Measurements from ENCODE around the gene EPHB1.

EPHB1 gene

DNA sequence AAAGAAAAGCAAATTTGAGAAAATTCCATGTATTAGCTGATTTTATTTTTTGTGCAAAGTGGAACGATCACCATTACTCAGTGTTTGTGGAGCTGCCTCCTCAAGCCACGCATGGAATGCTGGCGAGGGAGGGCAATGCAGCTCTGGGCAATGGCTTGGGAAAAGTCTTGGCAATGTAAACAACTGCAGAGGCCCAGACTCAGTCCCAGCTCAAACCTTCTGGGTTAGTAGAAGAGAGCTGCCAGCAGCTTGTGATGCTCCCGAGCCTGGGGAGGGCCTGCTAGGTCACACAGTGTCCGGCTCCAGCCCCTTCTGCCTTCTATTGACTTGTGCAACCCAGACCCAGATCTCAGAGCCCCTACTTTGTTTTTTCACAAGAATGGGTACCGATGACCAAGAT is 4.3 kb downstream of the EPHB1 start:
- Histone ChIP-seq H3K4me3 (ENCODE audit: low read length) (no peak overlapping the region), H3K9me3 (ENCODE audit: control insufficient read depth, low read length) (no peaks in the 10 kb centered on the region), H3K9ac (ENCODE audit: low read length) (no peak overlapping the region), H3K4me1 (ENCODE audit: control insufficient read depth, insufficient read depth, low read length) (peaks cover 14% of the 10 kb centered on the region), H3K36me3 (ENCODE audit: control insufficient read depth, insufficient read depth, low read length, severe bottlenecking) (no peaks in the 10 kb centered on the region), H3K27me3 (replicated peaks; ENCODE audit: control insufficient read depth, insufficient read depth, low read length) (no peaks in the 10 kb centered on the region)
- DNase-seq (ENCODE audit: low read depth): peak; percentile 47

DNA sequence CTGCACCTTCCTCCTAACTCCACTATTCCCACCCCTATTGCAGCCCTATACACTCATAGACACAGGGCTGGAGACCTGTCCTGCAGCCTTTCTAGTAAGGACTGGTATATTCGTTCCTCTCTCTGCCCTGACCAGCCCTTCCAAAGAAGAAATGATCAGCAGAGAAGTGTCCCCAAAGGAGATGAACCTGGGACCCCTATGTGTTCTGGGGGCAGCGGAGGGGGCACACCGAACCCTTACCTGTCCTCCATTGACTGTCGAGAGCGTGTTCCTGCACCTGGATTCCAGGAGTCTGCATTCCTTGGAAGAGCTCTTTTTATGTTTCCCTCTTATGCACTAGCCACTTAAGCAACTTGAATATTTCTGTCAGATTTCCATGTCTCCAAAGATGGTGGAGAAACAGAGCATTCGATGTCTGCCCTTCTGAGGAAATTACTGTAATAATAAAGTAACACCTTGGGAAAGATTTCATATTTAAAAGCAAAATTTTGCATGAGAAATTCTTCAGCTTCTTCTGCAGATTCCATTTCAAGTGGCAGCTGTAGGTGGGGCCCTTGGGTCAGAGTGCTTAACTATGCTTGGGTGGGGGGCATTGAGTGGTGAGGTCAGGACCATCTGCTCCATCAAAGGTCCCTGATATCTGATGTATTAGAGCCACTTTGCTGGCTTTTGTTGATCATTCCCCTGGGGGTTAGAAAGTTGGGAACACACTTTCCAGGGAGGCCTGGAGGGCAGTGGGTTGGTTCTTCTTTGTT is 6.3 kb downstream of the EPHB1 start:
- H3K36me3 ChIP-seq (ENCODE audit: control insufficient read depth, insufficient read depth, low read length, severe bottlenecking): no peaks in the 10 kb centered on the region
- H3K4me1 ChIP-seq (ENCODE audit: control insufficient read depth, insufficient read depth, low read length): peaks cover 10% of the 10 kb centered on the region
- no peaks in the 10 kb centered on the region for H3K27me3 ChIP-seq (replicated peaks; ENCODE audit: control insufficient read depth, insufficient read depth, low read length)
- H3K9me3 ChIP-seq (ENCODE audit: control insufficient read depth, low read length): no peaks in the 10 kb centered on the region
- no peak for DNase-seq (ENCODE audit: low read depth)
- no peak overlapping the region for H3K4me3 ChIP-seq (ENCODE audit: low read length)
- no peak overlapping the region for H3K9ac ChIP-seq (ENCODE audit: low read length)

DNA sequence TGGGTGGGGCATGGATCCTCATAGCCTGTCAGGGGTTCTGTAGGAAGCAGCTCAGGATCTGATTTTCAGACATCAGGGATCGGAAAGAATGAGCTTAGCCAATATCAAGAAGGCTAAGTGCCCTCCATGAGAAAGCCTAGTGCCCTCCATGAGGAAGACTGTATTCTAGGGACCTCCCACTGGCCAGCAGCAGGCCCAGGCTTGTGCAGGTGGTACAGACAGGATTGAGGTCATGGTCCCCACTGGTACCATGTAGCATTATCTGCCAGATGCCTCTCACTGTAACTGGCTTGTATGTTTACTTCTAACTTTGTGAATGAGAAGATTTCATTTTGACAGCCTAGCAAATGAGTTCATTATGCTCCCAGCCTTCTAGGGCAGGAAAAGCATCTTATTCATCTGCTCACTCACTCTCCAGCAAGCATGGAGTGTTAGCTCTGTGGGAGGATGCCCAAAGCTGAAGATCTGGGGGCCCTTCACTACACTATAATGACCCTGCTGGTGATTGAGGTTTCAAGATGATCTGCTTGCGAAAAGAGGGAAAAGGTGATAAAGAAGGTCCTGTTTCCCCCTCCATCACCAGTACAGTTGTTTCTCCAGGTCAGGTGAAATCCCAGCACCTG is 7.5 kb downstream of the EPHB1 start:
- Histone ChIP-seq H3K4me1 (ENCODE audit: control insufficient read depth, insufficient read depth, low read length) (peaks cover 2% of the 10 kb centered on the region), H3K9me3 (ENCODE audit: control insufficient read depth, low read length) (no peaks in the 10 kb centered on the region), H3K27me3 (replicated peaks; ENCODE audit: control insufficient read depth, insufficient read depth, low read length) (no peaks in the 10 kb centered on the region), H3K36me3 (ENCODE audit: control insufficient read depth, insufficient read depth, low read length, severe bottlenecking) (no peaks in the 10 kb centered on the region), H3K9ac (ENCODE audit: low read length) (no peak overlapping the region), H3K4me3 (ENCODE audit: low read length) (no peak overlapping the region)
- DNase-seq (ENCODE audit: low read depth): no peak

DNA sequence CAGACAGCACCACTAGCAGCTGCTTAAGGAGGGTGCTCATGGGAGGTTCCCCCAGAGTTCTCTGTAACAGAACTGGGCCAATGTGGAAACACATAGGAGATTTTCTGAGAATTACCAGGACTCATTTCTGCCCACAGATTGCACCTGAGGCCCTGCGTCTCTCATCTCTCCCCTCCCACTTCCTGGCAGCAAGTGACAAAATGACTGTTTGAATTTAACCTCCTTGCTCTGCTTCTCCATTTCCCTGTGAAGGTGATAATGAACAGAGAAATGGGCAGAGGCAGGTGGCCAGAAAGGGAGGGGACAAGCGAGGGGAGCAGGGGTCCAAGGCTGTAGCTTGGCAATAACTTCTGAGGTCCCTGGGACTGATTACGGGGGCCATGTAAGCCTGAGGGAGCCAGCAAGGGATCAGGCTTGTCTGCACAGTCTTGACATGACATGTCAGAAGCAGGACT is 8.0 kb downstream of the EPHB1 start:
- Histone ChIP-seq H3K4me3 (ENCODE audit: low read length) (no peak overlapping the region), H3K36me3 (ENCODE audit: control insufficient read depth, insufficient read depth, low read length, severe bottlenecking) (no peaks in the 10 kb centered on the region), H3K9me3 (ENCODE audit: control insufficient read depth, low read length) (no peaks in the 10 kb centered on the region), H3K9ac (ENCODE audit: low read length) (no peak overlapping the region), H3K27me3 (replicated peaks; ENCODE audit: control insufficient read depth, insufficient read depth, low read length) (no peaks in the 10 kb centered on the region), H3K4me1 (ENCODE audit: control insufficient read depth, insufficient read depth, low read length) (no peaks in the 10 kb centered on the region)
- DNase-seq (ENCODE audit: low read depth): no peak

DNA sequence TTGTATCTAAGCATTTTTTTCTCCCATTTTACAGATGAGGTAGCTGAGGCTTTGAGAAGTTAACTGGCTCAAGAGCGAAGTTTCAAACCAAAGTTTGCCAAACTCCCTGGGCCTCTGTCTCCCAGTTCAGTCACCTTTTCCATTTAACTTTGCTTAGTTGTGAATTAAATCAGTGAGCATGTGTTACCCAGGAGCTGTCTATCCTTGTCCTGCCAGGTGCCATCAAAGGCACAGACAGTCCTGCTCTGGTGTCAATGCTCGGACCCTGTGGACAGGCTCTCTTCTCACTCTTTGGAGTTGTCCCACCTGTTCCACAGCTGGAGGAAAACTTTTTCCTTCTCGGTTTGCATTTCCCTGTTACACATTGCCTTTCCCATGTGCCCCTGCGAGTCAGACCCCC is 8.6 kb downstream of the EPHB1 start:
- no peaks in the 10 kb centered on the region for H3K4me1 ChIP-seq (ENCODE audit: control insufficient read depth, insufficient read depth, low read length)
- H3K9me3 ChIP-seq (ENCODE audit: control insufficient read depth, low read length): no peaks in the 10 kb centered on the region
- DNase-seq (ENCODE audit: low read depth): no peak
- no peaks in the 10 kb centered on the region for H3K36me3 ChIP-seq (ENCODE audit: control insufficient read depth, insufficient read depth, low read length, severe bottlenecking)
- no peak overlapping the region for H3K4me3 ChIP-seq (ENCODE audit: low read length)
- no peak overlapping the region for H3K9ac ChIP-seq (ENCODE audit: low read length)
- no peaks in the 10 kb centered on the region for H3K27me3 ChIP-seq (replicated peaks; ENCODE audit: control insufficient read depth, insufficient read depth, low read length)

DNA sequence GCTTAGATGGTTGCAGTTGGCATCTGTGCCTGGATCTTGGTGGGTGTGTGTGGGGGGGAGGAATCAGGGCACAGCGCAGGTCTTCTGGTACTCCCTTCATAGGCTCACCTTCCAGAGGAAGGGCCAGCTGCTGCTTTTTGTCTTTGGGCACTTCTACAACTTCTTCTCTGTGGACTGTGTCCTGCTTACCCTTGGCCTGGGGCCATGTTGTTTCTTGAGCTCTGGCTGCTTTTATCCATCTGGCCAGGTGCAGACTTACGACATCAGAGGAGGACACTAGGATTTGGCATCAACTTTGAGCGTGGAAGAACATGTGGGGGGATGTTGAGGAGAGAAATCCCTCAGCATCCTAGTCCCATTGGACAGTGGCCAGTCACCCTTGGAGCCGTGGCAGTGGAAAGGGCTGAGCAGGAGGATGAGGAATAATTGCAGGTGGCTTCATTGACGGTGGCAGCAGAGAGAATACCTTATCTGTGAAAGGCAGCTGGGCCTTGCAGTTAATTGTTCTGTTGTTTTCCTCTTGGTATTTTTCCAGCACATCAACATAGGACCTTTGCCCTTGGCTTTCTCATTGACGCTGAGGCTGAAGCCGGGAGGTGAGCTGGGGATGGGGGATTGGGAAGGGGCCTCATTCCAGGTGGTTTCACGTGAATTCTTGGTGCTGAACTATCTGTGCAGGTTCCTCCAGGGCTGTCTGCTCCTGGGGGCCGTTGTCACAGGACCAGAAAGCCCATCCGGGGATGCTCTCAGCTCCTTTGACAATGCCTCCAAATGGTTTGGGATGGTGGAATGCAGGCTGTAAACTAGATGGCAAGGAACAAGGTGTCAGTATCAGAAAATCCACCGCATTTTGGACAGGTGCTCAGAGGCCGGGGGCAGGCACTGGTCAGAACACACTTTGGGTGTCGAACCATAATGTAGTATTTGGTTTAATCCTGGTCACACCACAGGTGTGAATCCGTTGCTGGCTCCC is 9.7 kb downstream of the EPHB1 start:
- H3K36me3 ChIP-seq (ENCODE audit: control insufficient read depth, insufficient read depth, low read length, severe bottlenecking): no peaks in the 10 kb centered on the region
- H3K9ac ChIP-seq (ENCODE audit: low read length): no peak overlapping the region
- no peaks in the 10 kb centered on the region for H3K27me3 ChIP-seq (replicated peaks; ENCODE audit: control insufficient read depth, insufficient read depth, low read length)
- no peaks in the 10 kb centered on the region for H3K4me1 ChIP-seq (ENCODE audit: control insufficient read depth, insufficient read depth, low read length)
- no peak overlapping the region for H3K4me3 ChIP-seq (ENCODE audit: low read length)
- DNase-seq (ENCODE audit: low read depth): no peak
- H3K9me3 ChIP-seq (ENCODE audit: control insufficient read depth, low read length): no peaks in the 10 kb centered on the region

DNA sequence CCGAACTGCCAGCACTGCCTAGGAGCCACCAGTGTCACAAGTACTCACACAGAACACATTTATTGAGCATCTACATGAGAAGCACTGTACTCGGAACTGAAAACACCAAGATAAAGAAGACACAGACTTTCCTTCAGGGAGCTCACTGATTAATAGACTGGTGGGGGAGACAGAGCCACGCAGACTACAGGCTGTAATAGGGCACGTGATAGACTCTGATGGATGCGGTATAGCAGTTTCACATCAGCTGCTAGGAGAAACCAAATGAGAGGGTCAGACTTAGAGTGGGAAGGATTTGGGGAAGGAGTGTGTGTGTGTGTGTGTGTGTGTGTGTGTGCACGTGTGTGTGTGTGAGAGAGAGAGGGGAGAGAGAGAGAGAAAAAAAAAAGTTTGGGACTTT is 12.1 kb downstream of the EPHB1 start:
- Histone ChIP-seq H3K9ac (ENCODE audit: low read length) (no peak overlapping the region), H3K4me1 (ENCODE audit: control insufficient read depth, insufficient read depth, low read length) (no peaks in the 10 kb centered on the region), H3K9me3 (ENCODE audit: control insufficient read depth, low read length) (no peaks in the 10 kb centered on the region), H3K4me3 (ENCODE audit: low read length) (no peak overlapping the region), H3K36me3 (ENCODE audit: control insufficient read depth, insufficient read depth, low read length, severe bottlenecking) (no peaks in the 10 kb centered on the region), H3K27me3 (replicated peaks; ENCODE audit: control insufficient read depth, insufficient read depth, low read length) (no peaks in the 10 kb centered on the region)
- no peak for DNase-seq (ENCODE audit: low read depth)

DNA sequence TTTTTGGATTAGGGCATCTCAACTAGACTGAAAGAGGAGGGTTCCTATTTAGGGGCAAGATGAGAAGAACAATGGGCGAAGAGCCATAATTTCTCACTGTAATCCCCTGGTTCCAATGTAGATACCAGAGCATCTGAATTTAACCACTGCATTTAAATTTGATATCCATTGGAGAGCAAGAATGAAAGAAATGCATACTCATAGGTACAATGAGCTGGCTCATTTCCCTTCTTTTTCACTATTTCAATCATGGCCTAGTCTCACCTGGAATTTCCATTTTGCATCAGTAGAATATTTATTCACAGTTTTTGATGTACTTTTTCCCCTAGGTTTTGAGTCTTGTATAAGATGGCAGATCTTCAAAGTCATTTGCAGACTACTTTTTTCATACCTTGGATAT is 13.8 kb downstream of the EPHB1 start:
- H3K4me1 ChIP-seq (ENCODE audit: control insufficient read depth, insufficient read depth, low read length): no peaks in the 10 kb centered on the region
- H3K4me3 ChIP-seq (ENCODE audit: low read length): no peak overlapping the region
- no peak overlapping the region for H3K9ac ChIP-seq (ENCODE audit: low read length)
- no peak for DNase-seq (ENCODE audit: low read depth)
- no peaks in the 10 kb centered on the region for H3K36me3 ChIP-seq (ENCODE audit: control insufficient read depth, insufficient read depth, low read length, severe bottlenecking)
- no peaks in the 10 kb centered on the region for H3K27me3 ChIP-seq (replicated peaks; ENCODE audit: control insufficient read depth, insufficient read depth, low read length)
- H3K9me3 ChIP-seq (ENCODE audit: control insufficient read depth, low read length): no peaks in the 10 kb centered on the region

DNA sequence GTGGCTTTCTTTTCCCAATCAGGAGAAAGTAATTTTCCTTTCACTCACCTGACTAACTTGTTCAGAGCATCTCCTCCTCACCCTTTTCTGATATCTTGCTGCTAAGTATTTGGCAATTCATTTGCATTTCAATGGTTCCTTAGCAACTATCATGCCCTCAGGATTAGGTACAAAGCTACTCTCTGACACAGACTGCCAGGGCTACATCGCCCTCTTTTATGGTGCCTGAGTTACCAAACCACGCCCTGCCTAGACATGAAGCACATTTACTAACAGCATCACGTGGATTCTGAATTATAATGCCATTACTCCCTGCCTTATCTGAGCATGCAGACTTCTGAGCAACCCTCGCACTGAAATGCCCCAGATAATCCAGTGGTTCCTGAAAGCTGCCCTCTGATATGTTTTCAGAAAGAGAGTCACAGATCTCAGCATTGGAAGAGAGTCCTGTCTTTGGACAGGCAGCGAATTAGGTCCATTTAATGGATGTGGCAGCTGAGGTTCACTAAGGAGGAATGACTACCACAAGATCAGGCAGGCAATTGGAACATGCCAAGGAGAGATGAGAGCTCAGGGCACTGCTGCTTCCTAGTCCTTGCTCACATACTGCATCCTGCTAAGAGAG is 14.5 kb downstream of the EPHB1 start:
- no peak for DNase-seq (ENCODE audit: low read depth)
- Histone ChIP-seq H3K4me1 (ENCODE audit: control insufficient read depth, insufficient read depth, low read length) (no peaks in the 10 kb centered on the region), H3K9ac (ENCODE audit: low read length) (no peak overlapping the region), H3K9me3 (ENCODE audit: control insufficient read depth, low read length) (no peaks in the 10 kb centered on the region), H3K4me3 (ENCODE audit: low read length) (no peak overlapping the region), H3K27me3 (replicated peaks; ENCODE audit: control insufficient read depth, insufficient read depth, low read length) (no peaks in the 10 kb centered on the region), H3K36me3 (ENCODE audit: control insufficient read depth, insufficient read depth, low read length, severe bottlenecking) (no peaks in the 10 kb centered on the region)

DNA sequence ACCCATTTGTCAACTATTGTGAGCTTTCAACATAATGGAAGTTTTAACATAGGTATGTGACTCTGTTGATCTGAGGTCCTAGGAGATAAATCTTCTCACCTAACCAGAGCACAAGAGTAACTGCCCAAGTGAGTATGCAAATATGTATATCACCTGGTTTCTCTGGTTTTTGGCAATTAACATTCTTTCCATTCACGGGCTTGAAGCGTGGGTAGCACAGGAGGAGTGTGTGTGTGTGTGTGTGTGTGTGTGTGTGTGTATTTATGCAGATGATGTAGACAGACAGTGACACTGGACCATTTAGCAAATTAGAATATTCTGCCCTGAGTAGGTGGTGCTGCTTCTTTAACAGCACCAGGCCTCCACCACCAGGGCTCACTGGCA is 15.0 kb downstream of the EPHB1 start:
- DNase-seq (ENCODE audit: low read depth): no peak
- no peaks in the 10 kb centered on the region for H3K9me3 ChIP-seq (ENCODE audit: control insufficient read depth, low read length)
- H3K27me3 ChIP-seq (replicated peaks; ENCODE audit: control insufficient read depth, insufficient read depth, low read length): no peaks in the 10 kb centered on the region
- no peaks in the 10 kb centered on the region for H3K36me3 ChIP-seq (ENCODE audit: control insufficient read depth, insufficient read depth, low read length, severe bottlenecking)
- no peaks in the 10 kb centered on the region for H3K4me1 ChIP-seq (ENCODE audit: control insufficient read depth, insufficient read depth, low read length)
- no peak overlapping the region for H3K9ac ChIP-seq (ENCODE audit: low read length)
- no peak overlapping the region for H3K4me3 ChIP-seq (ENCODE audit: low read length)

DNA sequence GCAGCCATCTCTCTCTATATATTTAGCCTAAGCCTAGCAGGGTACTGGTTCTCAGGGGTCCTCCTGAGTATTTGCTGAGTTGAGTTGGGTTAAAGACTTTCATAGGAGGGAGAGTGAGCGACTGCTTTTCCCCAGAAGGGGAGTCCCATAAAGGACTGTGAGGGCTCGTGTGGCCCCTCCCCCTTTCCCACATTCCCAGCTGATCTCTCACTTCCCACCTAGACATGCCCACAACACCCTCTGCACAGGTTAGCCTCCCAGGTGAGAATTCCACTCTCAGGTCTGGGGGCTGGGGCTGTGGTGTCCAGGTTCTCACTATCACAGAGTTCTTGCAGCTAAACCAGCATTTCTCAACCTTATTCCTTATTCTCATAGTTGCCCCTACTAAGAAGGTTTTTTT is 15.8 kb downstream of the EPHB1 start:
- no peak for DNase-seq (ENCODE audit: low read depth)
- no peaks in the 10 kb centered on the region for H3K4me1 ChIP-seq (ENCODE audit: control insufficient read depth, insufficient read depth, low read length)
- H3K27me3 ChIP-seq (replicated peaks; ENCODE audit: control insufficient read depth, insufficient read depth, low read length): no peaks in the 10 kb centered on the region
- no peaks in the 10 kb centered on the region for H3K9me3 ChIP-seq (ENCODE audit: control insufficient read depth, low read length)
- H3K36me3 ChIP-seq (ENCODE audit: control insufficient read depth, insufficient read depth, low read length, severe bottlenecking): no peaks in the 10 kb centered on the region
- H3K4me3 ChIP-seq (ENCODE audit: low read length): no peak overlapping the region
- no peak overlapping the region for H3K9ac ChIP-seq (ENCODE audit: low read length)

Measured in adipocyte (in vitro differentiated cells).